CD14-positive monocyte (primary cell): ENCODE results near the gene PGLYRP2. TPM values are rescaled to one million over a fixed set of nuclear protein-coding genes. Genes with fewer than 3 reads are reported as not detected.

Source experiments
- DNase-seq, 3 donors: peaks; one replicate each; pipeline ENCODE4 v3.0.0-alpha.2; 2011 to 2022
- H2AFZ ChIP-seq: 2 replicates; pipeline ENCODE4 v1.6.0; 2012; ENCODE audit warnings: mild to moderate bottlenecking, low read depth, low read length, inconsistent platforms; ENCODE audit not compliant: insufficient read depth, poor library complexity, severe bottlenecking
- H3K27ac ChIP-seq, 2 donors: 1 replicate in 1 of 2; 2 replicates in 1 of 2; pipeline ENCODE4 v1.5.1; 2012 to 2013; ENCODE audit warnings: low read length in 2 of 2, control low read depth in 1 of 2, inconsistent platforms in 1 of 2, low read depth in 1 of 2, mild to moderate bottlenecking in 1 of 2
- H3K27me3 ChIP-seq, 2 donors: one replicate each; pipeline versions ENCODE4 v1.6.0 to v1.6.1; 2011 to 2013; ENCODE audit warnings: low read length in 2 of 2; ENCODE audit not compliant: control insufficient read depth in 2 of 2, insufficient read depth in 2 of 2
- H3K36me3 ChIP-seq, 2 donors: replicated peaks in 1 of 2; 1 replicate in 1 of 2; 2 replicates in 1 of 2; pipeline versions ENCODE4 v1.5.1 to v1.6.1; 2012 to 2013; ENCODE audit warnings: low read length in 2 of 2, control low read depth in 1 of 2, inconsistent platforms in 1 of 2, mild to moderate bottlenecking in 1 of 2; ENCODE audit not compliant: insufficient read depth in 2 of 2, control insufficient read depth in 1 of 2
- H3K4me1 ChIP-seq, 2 donors: 1 replicate in 1 of 2; 2 replicates in 1 of 2; pipeline versions ENCODE4 v1.5.1 to v1.6.1; 2012 to 2013; ENCODE audit warnings: low read length in 2 of 2, control low read depth in 1 of 2, inconsistent platforms in 1 of 2, mild to moderate bottlenecking in 1 of 2, moderate library complexity in 1 of 2; ENCODE audit not compliant: insufficient read depth in 2 of 2, control insufficient read depth in 1 of 2
- H3K4me2 ChIP-seq: replicated peaks from 2 replicates; pipeline ENCODE3; 2012; ENCODE audit warnings: low read length, moderate library complexity, mild to moderate bottlenecking; ENCODE audit not compliant: poor library complexity, severe bottlenecking; ENCODE audit errors: extremely low read depth
- H3K4me3 ChIP-seq, 3 experiments: fragments of 200-600 bp in 1 of 3; sonication (generic) in 1 of 3; replicated peaks in 1 of 3; 1 replicate in 2 of 3; 2 replicates in 1 of 3; pipeline ENCODE4 v1.5.1; 2011 to 2013; ENCODE audit warnings: low read length in 3 of 3, mild to moderate bottlenecking in 3 of 3, control low read depth in 2 of 3, low read depth in 2 of 3, inconsistent platforms in 1 of 3, moderate library complexity in 1 of 3
- H3K79me2 ChIP-seq: 2 replicates; pipeline ENCODE4 v1.6.0; 2012; ENCODE audit warnings: mild to moderate bottlenecking, control low read depth, inconsistent platforms, low read length, moderate library complexity; ENCODE audit not compliant: insufficient read depth
- H3K9ac ChIP-seq: 2 replicates; pipeline ENCODE4 v1.6.0; 2017; ENCODE audit warnings: low read length, mild to moderate bottlenecking; ENCODE audit not compliant: insufficient read depth, poor library complexity, severe bottlenecking
- H3K9me3 ChIP-seq, 2 donors: replicated peaks in 1 of 2; 1 replicate in 1 of 2; 2 replicates in 1 of 2; pipeline versions ENCODE4 v1.5.1 to v1.6.1; 2012 to 2013; ENCODE audit warnings: low read length in 2 of 2, control low read depth in 1 of 2; ENCODE audit not compliant: control insufficient read depth in 1 of 2, insufficient read depth in 1 of 2
- H4K20me1 ChIP-seq: 2 replicates; pipeline ENCODE4 v1.6.0; 2012; ENCODE audit warnings: mild to moderate bottlenecking, low read length, control low read depth, moderate library complexity; ENCODE audit not compliant: insufficient read depth
- H3K27ac Mint-ChIP-seq, 7 donors: one replicate each; pipeline ENCODE4 v1.8.0; 2020; ENCODE audit warnings: mild to moderate bottlenecking in 7 of 7, mixed read lengths in 7 of 7, moderate library complexity in 6 of 7, inconsistent platforms in 2 of 7
- H3K27me3 Mint-ChIP-seq, 3 donors: one replicate each; pipeline ENCODE4 v1.8.0; 2021 to 2022; ENCODE audit warnings: low read depth in 3 of 3, mild to moderate bottlenecking in 3 of 3, mixed read lengths in 3 of 3, moderate library complexity in 3 of 3, inconsistent platforms in 1 of 3
- H3K36me3 Mint-ChIP-seq, 2 donors: one replicate each; pipeline ENCODE4 v1.8.0; 2020; ENCODE audit warnings: mixed read lengths in 2 of 2, inconsistent platforms in 1 of 2, mild to moderate bottlenecking in 1 of 2
- H3K4me1 Mint-ChIP-seq: one replicate; pipeline ENCODE4 v1.8.0; 2020; ENCODE audit warnings: mild to moderate bottlenecking, mixed read lengths
- H3K4me3 Mint-ChIP-seq, 2 donors: one replicate each; pipeline ENCODE4 v1.8.0; 2020; ENCODE audit warnings: mild to moderate bottlenecking in 2 of 2, mixed read lengths in 2 of 2, moderate library complexity in 1 of 2
- H3K9me3 Mint-ChIP-seq, 7 donors: one replicate each; pipeline ENCODE4 v1.8.0; 2020 to 2022; ENCODE audit warnings: mixed read lengths in 7 of 7, mild to moderate bottlenecking in 6 of 7, moderate library complexity in 6 of 7, inconsistent platforms in 2 of 7
- CTCF ChIP-seq: fragments of 200-600 bp; IDR thresholded peaks from one replicate; pipeline ENCODE4 v1.8.0; 2022; ENCODE audit warnings: antibody characterized with exemption, mild to moderate bottlenecking
- WGBS: methylation state at CpG from one replicate; pipeline ENCODE4 v1.1.5; 2013; ENCODE audit warnings: missing lambda C conversion rate; ENCODE audit not compliant: insufficient coverage; 5-methylcytosine and 5-hydroxymethylcytosine counted together
- intact Hi-C, 2 donors: fragments of 100-400 bp; cut with micrococcal nuclease; formaldehyde crosslinking; loops; one replicate each; pipeline versions ENCODE4 v1.15.0 to v1.15.1; 2023
- polyA plus RNA-seq, 3 donors: library from polyadenylated mRNA; depleted of rRNA in 1 of 3; unstranded in 2 of 3; stranded (reverse) in 1 of 3; fragments of 300-500 nt in 2 of 3; fragments of >200 nt in 1 of 3; fragmentation: Illumina TruSeq in 2 of 3; gene quantifications; 1 replicate in 2 of 3; 2 replicates in 1 of 3; pipeline ENCODE4 v1.2.3, GENCODE V29; 2012 to 2021

Gene PGLYRP2
- polyA plus RNA-seq, 3 donors = 0.03 to 0.32 (median 0.15) TPM

GRCh38 chr19:15448044-15448777 lies 31.1 kb downstream of the PGLYRP2 start:
- Histone ChIP-seq H3K36me3 (peaks cover 6 to 16% of the 10 kb centered on the region in 2 donors), H3K4me3 (peak overlapping the region in 1 of 3 experiments; percentile 76), H3K27ac (no peak overlapping the region), H3K27me3 (no peaks in the 10 kb centered on the region), H3K9me3 (no peaks in the 10 kb centered on the region), H2AFZ (no peak overlapping the region), H4K20me1 (peaks cover 4% of the 10 kb centered on the region), H3K4me2 (peak overlapping the region; percentile 88), H3K4me1 (peaks cover 11 to 12% of the 10 kb centered on the region in 2 donors), H3K79me2 (no peaks in the 10 kb centered on the region), H3K9ac (no peak overlapping the region)
- Mint-ChIP-seq H3K36me3 (peaks cover 9 to 12% of the 10 kb centered on the region in 2 donors), H3K9me3 (peaks cover 0 to 3% (median 2%) of the 10 kb centered on the region in 7 donors), H3K27ac (peak overlapping the region in 6 of 7 donors; percentile 34 to 74 (median 49)), H3K4me1 (peaks cover 15% of the 10 kb centered on the region), H3K4me3 (peak overlapping the region; percentile 73 to 79), H3K27me3 (peaks cover 0 to 5% (median 0%) of the 10 kb centered on the region in 3 donors)
- no peak for DNase-seq
- intact Hi-C loops = no loop called here
- no peak for TF ChIP-seq CTCF
- WGBS = 85% methylated on average over 13 of the region's 17 CpGs

- Mint-ChIP-seq H3K27me3 (peaks cover 0 to 5% (median under 1%) of the 10 kb centered on the region in 3 donors), H3K4me1 (peaks cover 15% of the 10 kb centered on the region), H3K36me3 (peaks cover 2 to 6% of the 10 kb centered on the region in 2 donors), H3K27ac (peak overlapping the region in 1 of 7 donors; percentile 19), H3K4me3 (no peak overlapping the region), H3K9me3 (peaks cover 0 to 3% (median 0%) of the 10 kb centered on the region in 7 donors)
- DNase-seq = no peak
- Histone ChIP-seq H3K9me3 (no peaks in the 10 kb centered on the region), H3K27ac (no peak overlapping the region), H3K4me2 (no peak overlapping the region), H4K20me1 (peaks cover 4% of the 10 kb centered on the region), H3K9ac (no peak overlapping the region), H3K4me3 (no peak overlapping the region), H2AFZ (no peak overlapping the region), H3K79me2 (no peaks in the 10 kb centered on the region), H3K4me1 (peaks cover 11 to 12% of the 10 kb centered on the region in 2 donors), H3K36me3 (peaks cover 0 to 8% of the 10 kb centered on the region in 2 donors), H3K27me3 (no peaks in the 10 kb centered on the region)
- intact Hi-C loops = no loop called here
- no peak for TF ChIP-seq CTCF
- WGBS = 84% methylated on average over 3 of the region's 4 CpGs
Measured at GRCh38 chr19:15447057-15447456, 32.2 kb downstream of the PGLYRP2 start.
